GM12878 (cell line): ENCODE measurements around the gene MAP2K2.

Experiments used
- CTCF ChIP-seq, 3 experiments: IDR thresholded peaks in 2 of 3; conservative IDR thresholded peaks in 1 of 3; 2 replicates each; pipeline ENCODE4 v1.5.1; 2011; ENCODE audit warnings: low read depth in 3 of 3, low read length in 3 of 3, mild to moderate bottlenecking in 3 of 3, control low read depth in 2 of 3, moderate library complexity in 2 of 3, inconsistent platforms in 1 of 3, mixed read lengths in 1 of 3; ENCODE audit not compliant: control insufficient read depth in 2 of 3, insufficient read depth in 1 of 3; ENCODE audit errors: extremely low read depth in 1 of 3
- HDGF ChIP-seq: fragments of 450-650 bp; IDR thresholded peaks from 2 replicates; pipeline ENCODE4 v1.6.1; 2016; ENCODE audit warnings: antibody characterized with exemption

- no peak for TF ChIP-seq HDGF
- no peak for TF ChIP-seq CTCF (IDR thresholded peaks at IDR 0.05 in 2 of 3, conservative IDR thresholded peaks at IDR 0.05 in 1 of 3; ENCODE audit: control insufficient read depth in 2 of 3, extremely low read depth in 1 of 3, insufficient read depth in 1 of 3, low read depth in 3 of 3, low read length in 3 of 3)
Observed at GRCh38 chr19:4124638-4125037, 716 bp upstream of the MAP2K2 start.
